Colonic mucosa (tissue), 4 donors: ENCODE data around the gene SOD2. TPM values are rescaled to one million over a fixed set of nuclear protein-coding genes. Genes with fewer than 3 reads are reported as not detected.

Source experiments
- DNase-seq: peaks from one replicate; pipeline ENCODE4 v3.0.0-alpha.2; 2020
- H3K27ac ChIP-seq: fragments of 200-600 bp; one replicate; pipeline ENCODE4 v1.8.0; 2021
- H3K27me3 ChIP-seq: fragments of 200-600 bp; one replicate; pipeline ENCODE4 v1.8.0; 2021
- H3K36me3 ChIP-seq: fragments of 200-600 bp; one replicate; pipeline ENCODE4 v1.8.0; 2021
- H3K4me1 ChIP-seq: fragments of 200-600 bp; one replicate; pipeline ENCODE4 v1.8.0; 2021; ENCODE audit warnings: mild to moderate bottlenecking
- H3K4me3 ChIP-seq: fragments of 200-600 bp; one replicate; pipeline ENCODE4 v1.8.0; 2021
- H3K9ac ChIP-seq, 2 donors: one replicate each; pipeline ENCODE4 v1.7.0; 2013; ENCODE audit warnings: control low read depth in 2 of 2, low read depth in 2 of 2, low read length in 2 of 2
- H3K9me3 ChIP-seq: fragments of 200-600 bp; one replicate; pipeline ENCODE4 v1.8.0; 2021
- CTCF ChIP-seq: fragments of 200-600 bp; IDR thresholded peaks from one replicate; pipeline ENCODE4 v1.8.0; 2022; ENCODE audit warnings: antibody characterized with exemption, mild to moderate bottlenecking
- intact Hi-C: fragments of 100-400 bp; cut with DNase I; formaldehyde crosslinking; loops from one replicate; pipeline ENCODE4 v1.14.1; 2022
- total RNA-seq, 2 donors: library from RNA; stranded (reverse); fragmentation: NEBNext Ultra II Directional in 1 of 2; extraction: Animal tissue kit (Norgen Biotek cat#: 25700) in 1 of 2; gene quantifications; one replicate each; pipeline ENCODE4 v1.2.1, GENCODE V29; 2021
- donor health status: healthy.
- donor health status: DM: no; HTN: no; CAD: no.
- donor health status: DM: no; HTN: no; CAD: no.

Gene SOD2
- total RNA-seq, 2 donors from 2014 or later: 199 to 365 TPM

GRCh38 chr6:159682295-159682694 is 10.7 kb downstream of the SOD2 start:
- Histone ChIP-seq H3K9me3 (no peaks in the 10 kb centered on the region), H3K4me3 (no peak overlapping the region), H3K27me3 (no peaks in the 10 kb centered on the region), H3K9ac (no peak overlapping the region), H3K4me1 (peaks cover 3% of the 10 kb centered on the region), H3K36me3 (peaks cover 18% of the 10 kb centered on the region), H3K27ac (no peak overlapping the region)
- intact Hi-C loops: loop anchor here (10.0 kb wide), 1 partner anchor 173 kb away; no protein-coding TSS in a partner anchor
- TF ChIP-seq CTCF: no peak
- no peak for DNase-seq

- Histone ChIP-seq H3K27ac (no peak overlapping the region), H3K9me3 (no peaks in the 10 kb centered on the region), H3K27me3 (no peaks in the 10 kb centered on the region), H3K9ac (no peak overlapping the region), H3K4me3 (no peak overlapping the region), H3K36me3 (peaks cover 18% of the 10 kb centered on the region), H3K4me1 (peaks cover 3% of the 10 kb centered on the region)
- DNase-seq: no peak
- intact Hi-C loops: loop anchor here (10.0 kb wide), 1 partner anchor 173 kb away; no protein-coding TSS in a partner anchor
- TF ChIP-seq CTCF: no peak
These were observed 11.7 kb downstream of the SOD2 start for GRCh38 chr6:159681191-159681880.

DNA sequence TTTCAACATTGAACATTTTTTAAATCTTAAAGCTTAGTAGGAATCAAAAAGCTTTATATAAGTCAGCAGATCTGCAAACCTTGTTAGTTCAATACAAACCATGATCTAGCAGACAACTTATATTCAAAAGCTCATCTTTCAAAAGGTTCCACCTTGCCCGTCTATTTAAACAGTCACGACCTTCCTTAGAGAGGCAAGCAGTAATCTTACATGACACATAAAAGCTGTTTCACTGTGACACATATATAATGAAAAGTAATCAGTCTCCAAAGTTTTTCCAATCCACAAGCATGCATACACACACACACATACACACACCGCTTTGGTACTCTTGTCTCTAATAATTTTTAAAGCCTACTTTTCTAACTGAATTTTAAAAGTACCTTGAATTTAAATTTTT is 12.9 kb downstream of the SOD2 start:
- Histone ChIP-seq H3K4me3 (no peak overlapping the region), H3K36me3 (peaks cover 12% of the 10 kb centered on the region), H3K9ac (no peak overlapping the region), H3K4me1 (peaks cover 3% of the 10 kb centered on the region), H3K9me3 (no peaks in the 10 kb centered on the region), H3K27ac (peak overlapping the region; percentile 20), H3K27me3 (no peaks in the 10 kb centered on the region)
- TF ChIP-seq CTCF: no peak
- intact Hi-C loops: loop anchor here (10.0 kb wide), 1 partner anchor 175 kb away; no protein-coding TSS in a partner anchor
- no peak for DNase-seq

DNA sequence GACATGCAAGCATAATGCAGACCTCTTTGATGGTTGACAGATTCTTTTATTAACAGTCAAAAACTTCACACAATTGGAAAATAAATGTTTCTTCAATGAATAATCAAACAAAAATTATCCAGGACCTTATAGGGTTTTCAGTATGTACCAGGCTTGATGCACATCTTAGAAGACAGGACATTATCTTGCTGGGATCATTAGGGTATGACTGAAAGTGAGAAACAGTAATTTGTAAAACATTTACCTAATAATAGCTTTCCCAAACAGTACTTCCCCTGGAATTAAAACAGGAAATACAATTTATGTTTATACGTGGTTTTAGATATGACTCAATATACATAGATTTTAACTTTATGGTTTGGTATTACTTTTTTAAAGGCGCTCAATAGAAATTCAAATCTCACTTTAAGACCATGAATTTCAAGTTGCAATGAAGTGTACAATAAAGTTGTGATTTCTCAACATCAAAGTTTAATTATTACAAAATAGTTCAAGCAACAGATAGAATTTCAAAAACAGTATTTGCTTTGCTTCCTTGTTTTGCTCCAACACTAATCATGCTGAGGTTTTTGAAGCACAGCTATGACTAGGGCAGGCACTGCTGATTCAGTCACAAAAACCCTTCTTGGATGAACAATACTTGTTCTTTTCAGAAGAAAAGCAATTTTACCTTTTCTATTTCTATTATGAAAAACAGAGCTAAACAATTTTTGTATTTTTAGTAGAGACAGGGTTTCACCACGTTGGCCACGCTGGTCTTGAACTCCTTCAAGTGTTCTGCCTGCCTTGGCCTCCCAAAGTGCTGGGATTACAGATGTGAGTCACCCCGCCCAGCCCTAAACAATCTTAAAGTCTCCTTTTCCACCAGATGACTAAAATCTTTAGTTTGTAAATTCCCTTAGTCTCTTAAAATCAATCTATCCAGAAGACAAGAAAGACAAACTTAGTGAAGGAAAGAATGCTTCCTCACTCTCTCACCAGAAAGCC is 13.7 kb downstream of the SOD2 start:
- peaks cover 3% of the 10 kb centered on the region for H3K4me1 ChIP-seq
- H3K27ac ChIP-seq: peak overlapping the region; percentile 20
- H3K27me3 ChIP-seq: no peaks in the 10 kb centered on the region
- H3K36me3 ChIP-seq: peaks cover 12% of the 10 kb centered on the region
- H3K9ac ChIP-seq: no peak overlapping the region
- no peak for DNase-seq
- H3K9me3 ChIP-seq: no peaks in the 10 kb centered on the region
- no peak for TF ChIP-seq CTCF
- no peak overlapping the region for H3K4me3 ChIP-seq
- intact Hi-C loops: loop anchor here (10.0 kb wide), 1 partner anchor 175 kb away; no protein-coding TSS in a partner anchor

DNA sequence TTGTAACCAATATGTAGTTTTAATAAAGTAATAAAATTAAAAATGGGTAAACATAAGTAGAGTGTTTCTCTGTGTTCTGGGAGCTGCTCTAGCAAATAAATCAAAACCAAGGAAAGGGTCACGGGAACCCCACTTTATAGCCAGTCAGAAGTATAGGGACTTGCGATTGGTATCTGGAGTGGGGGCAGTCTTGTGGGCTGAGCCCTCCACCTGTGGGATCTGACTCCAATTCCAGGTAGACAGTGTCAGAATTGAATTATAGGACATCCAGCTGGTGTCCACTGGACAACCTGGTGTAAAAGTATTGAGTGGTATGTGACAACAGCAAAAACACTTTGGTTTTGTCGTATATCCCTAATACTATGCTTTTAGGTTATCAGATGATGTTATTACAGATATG is 14.5 kb downstream of the SOD2 start:
- H3K9ac ChIP-seq: no peak overlapping the region
- no peaks in the 10 kb centered on the region for H3K9me3 ChIP-seq
- no peak for TF ChIP-seq CTCF
- no peak for DNase-seq
- H3K4me1 ChIP-seq: peaks cover 3% of the 10 kb centered on the region
- H3K27me3 ChIP-seq: no peaks in the 10 kb centered on the region
- intact Hi-C loops: no loop called here
- no peak overlapping the region for H3K4me3 ChIP-seq
- no peak overlapping the region for H3K27ac ChIP-seq
- peaks cover 7% of the 10 kb centered on the region for H3K36me3 ChIP-seq
